Endothelial cell of umbilical vein (primary cell): ENCODE data around the gene CARHSP1.

Experiments
- CTCF ChIP-seq, 2 donors: IDR thresholded peaks; 1 replicate in 1 of 2; 2 replicates in 1 of 2; pipeline ENCODE4 v1.5.1; 2011; ENCODE audit warnings: low read length in 2 of 2, mild to moderate bottlenecking in 2 of 2, moderate library complexity in 2 of 2, control low read depth in 1 of 2, inconsistent platforms in 1 of 2, low read depth in 1 of 2; ENCODE audit not compliant: insufficient read depth in 1 of 2; ENCODE audit errors: extremely low read depth in 1 of 2
- EZH2 ChIP-seq: IDR thresholded peaks from 2 replicates; pipeline ENCODE4 v1.6.1; 2012; ENCODE audit warnings: borderline replicate concordance, low read depth, mild to moderate bottlenecking, moderate library complexity, low read length, inconsistent platforms; ENCODE audit not compliant: severe bottlenecking
- FOS ChIP-seq: IDR thresholded peaks from 2 replicates; pipeline ENCODE4 v1.6.1; 2011; ENCODE audit warnings: mild to moderate bottlenecking, low read length, moderate library complexity, borderline replicate concordance; ENCODE audit not compliant: insufficient read depth
- JUN ChIP-seq: IDR thresholded peaks from 2 replicates; pipeline ENCODE4 v1.6.1; 2011; ENCODE audit warnings: borderline replicate concordance, low read depth; ENCODE audit not compliant: insufficient read length, insufficient read depth
- POLR2A ChIP-seq: IDR thresholded peaks from 2 replicates; pipeline ENCODE4 v1.6.1; 2012; ENCODE audit warnings: low read depth, mild to moderate bottlenecking, control low read depth, low read length
- POLR2AphosphoS5 ChIP-seq: IDR thresholded peaks from 2 replicates; pipeline ENCODE4 v1.6.1; 2012; ENCODE audit warnings: low read depth, mild to moderate bottlenecking, control low read depth, low read length, moderate library complexity; ENCODE audit not compliant: insufficient read depth

DNA sequence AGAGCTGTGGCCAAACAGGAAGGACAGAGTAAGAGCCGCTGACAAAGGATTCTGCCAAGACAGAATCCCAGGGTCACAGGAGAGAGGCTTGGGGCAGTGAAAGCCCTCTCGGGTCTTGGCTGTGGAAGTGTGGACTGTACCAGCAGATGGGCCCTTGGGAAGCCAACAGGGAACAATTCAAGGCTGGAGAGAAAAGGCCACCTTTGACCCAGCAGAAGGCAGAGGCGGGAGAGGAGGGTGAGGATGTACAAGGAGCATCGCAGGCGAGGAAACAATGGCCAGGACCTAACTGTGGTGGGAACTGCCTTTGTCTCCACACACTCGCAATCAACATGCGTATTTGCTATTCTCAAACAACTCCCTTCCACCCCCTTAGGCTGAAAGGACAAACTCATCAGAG, 15.7 kb downstream of the CARHSP1 start:
- TF ChIP-seq EZH2 (no peak), CTCF (IDR thresholded peaks at IDR 0.05; ENCODE audit: extremely low read depth in 1 of 2, insufficient read depth in 1 of 2, low read depth in 1 of 2, low read length in 2 of 2) (no peak), FOS (no peak), POLR2AphosphoS5 (no peak), POLR2A (no peak), JUN (no peak)
